ENCODE data around the gene FAM81B.

The FAM81B gene

GRCh38 chr5:95486191-95486590 is 95.0 kb downstream of the FAM81B start:
- CTCF ChIA-PET, result no interaction called here
- POLR2A ChIA-PET, result no interaction called here
- DNase-seq (ENCODE audit: extremely low spot score), result no peak
- TF ChIP-seq SUZ12 (IDR thresholded peaks at IDR 0.05), result no peak
- no peak for TF ChIP-seq FOXA1 (IDR thresholded peaks at IDR 0.05)
- TF ChIP-seq BHLHE40 (IDR thresholded peaks at IDR 0.05; ENCODE audit: borderline replicate concordance), result no peak
- no peak for TF ChIP-seq NFRKB (IDR thresholded peaks at IDR 0.05)
- no peak for TF ChIP-seq L3MBTL2 (conservative IDR thresholded peaks at IDR 0.05)
- no peak for TF ChIP-seq ELF4 (IDR thresholded peaks at IDR 0.05)
- TF ChIP-seq LEF1 (IDR thresholded peaks at IDR 0.05; ENCODE audit: borderline replicate concordance), result no peak
- TF ChIP-seq CTBP1 (IDR thresholded peaks at IDR 0.05; ENCODE audit: borderline replicate concordance), result no peak
- no peak for TF ChIP-seq SP1 (IDR thresholded peaks at IDR 0.05)
- no peak for TF ChIP-seq PKNOX1 (IDR thresholded peaks at IDR 0.05)

GRCh38 chr5:95487880-95488279 is 96.7 kb downstream of the FAM81B start:
- DNase-seq (ENCODE audit: extremely low spot score), result no peak
- TF ChIP-seq ZNF384 (IDR thresholded peaks at IDR 0.05) (no peak), FOXA1 (IDR thresholded peaks at IDR 0.05) (no peak), BHLHE40 (IDR thresholded peaks at IDR 0.05; ENCODE audit: borderline replicate concordance) (no peak), FOXK2 (IDR thresholded peaks at IDR 0.05) (no peak), CTBP1 (IDR thresholded peaks at IDR 0.05; ENCODE audit: borderline replicate concordance) (no peak), SP1 (IDR thresholded peaks at IDR 0.05) (no peak), HDGF (IDR thresholded peaks at IDR 0.05; ENCODE audit: borderline replicate concordance) (no peak), ARNT (IDR thresholded peaks at IDR 0.05) (no peak)
- ChIA-PET CTCF (no interaction called here), POLR2A (no interaction called here)
